GM12874 (cell line): ENCODE results near the gene TFF2.

ENCODE experiments used
- CTCF ChIP-seq: IDR thresholded peaks from 2 replicates; pipeline ENCODE4 v1.5.1; 2011; ENCODE audit warnings: low read depth, mild to moderate bottlenecking, control low read depth, low read length, moderate library complexity; ENCODE audit not compliant: insufficient read depth

The TFF2 gene

DNA sequence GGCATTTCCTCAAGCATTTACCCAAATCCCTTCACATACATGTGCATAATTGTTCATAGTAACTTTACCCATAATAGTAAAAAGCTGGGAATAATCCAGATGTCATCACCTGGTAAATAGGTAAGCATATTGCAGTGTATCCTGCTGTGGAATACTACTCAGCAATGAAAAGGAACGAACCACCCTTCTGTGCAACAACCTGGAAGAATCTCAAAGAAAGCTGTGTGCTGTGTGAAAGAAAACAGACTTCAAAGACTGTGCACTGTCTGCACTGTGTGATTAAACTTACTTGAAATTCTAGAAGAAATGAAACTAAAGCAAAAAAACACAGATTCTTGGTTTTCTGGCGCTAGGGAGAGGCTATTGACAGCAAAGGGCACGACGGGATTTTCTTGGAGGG is 13.5 kb downstream of the TFF2 start:
- no peak for TF ChIP-seq CTCF

DNA sequence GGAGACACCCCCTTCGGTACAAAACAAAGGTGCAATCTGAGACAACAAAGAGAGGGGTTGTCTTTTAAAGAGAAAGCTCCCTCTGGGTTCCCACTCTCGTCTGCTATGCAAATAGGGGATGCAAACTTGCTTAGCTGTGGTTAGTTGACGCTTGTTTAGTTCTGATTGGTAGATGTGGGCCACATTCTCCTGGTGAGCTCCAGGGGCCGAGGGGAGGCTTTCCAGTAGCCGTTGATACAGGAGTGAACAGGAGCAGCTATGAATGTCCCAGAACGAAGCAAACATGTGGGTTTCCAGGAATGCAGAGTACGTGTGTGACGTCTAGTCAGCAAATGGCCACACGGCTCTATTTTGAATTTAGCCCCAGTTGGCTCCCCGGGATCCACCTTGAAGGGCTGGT is 14.7 kb downstream of the TFF2 start:
- no peak for TF ChIP-seq CTCF

DNA sequence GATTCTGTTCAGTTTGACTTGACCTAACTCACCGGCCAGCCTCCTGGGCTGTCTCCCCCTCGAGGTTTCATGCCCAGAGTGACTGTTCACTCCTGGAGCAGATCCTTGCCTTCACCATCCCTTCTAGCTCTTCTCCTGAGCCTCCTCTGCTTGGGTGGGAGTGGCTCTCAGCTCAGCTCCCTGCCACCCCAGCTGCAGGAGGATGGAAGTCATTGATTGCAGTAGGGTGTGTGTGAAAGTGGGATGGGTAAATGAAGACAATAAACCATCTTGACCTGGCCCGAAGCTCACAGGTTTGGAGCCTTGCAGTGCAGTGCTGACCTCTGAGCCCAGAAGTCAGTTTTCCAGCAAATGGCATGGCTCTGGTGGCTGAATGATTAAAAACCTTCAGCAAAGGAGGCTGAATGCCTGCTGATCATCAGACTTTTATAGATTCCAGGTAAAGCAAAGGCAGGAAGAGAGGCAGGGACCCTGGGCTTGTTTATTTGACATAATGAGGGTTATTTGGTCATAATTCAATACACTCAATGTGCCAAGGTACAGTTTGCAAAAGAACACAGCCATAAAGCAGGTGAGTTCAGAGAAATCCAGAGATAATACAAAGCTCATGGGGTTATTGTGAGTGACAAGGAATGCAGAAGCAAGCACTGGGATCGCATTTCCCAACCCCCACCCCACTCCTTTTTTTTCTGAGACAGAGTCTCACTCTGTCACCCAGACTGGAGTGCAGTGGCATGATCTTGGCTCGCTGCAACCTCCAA is 18.1 kb downstream of the TFF2 start:
- TF ChIP-seq CTCF = no peak

- no peak for TF ChIP-seq CTCF
These were observed 19.1 kb downstream of the TFF2 start for GRCh38 chr21:42331660-42332059.

DNA sequence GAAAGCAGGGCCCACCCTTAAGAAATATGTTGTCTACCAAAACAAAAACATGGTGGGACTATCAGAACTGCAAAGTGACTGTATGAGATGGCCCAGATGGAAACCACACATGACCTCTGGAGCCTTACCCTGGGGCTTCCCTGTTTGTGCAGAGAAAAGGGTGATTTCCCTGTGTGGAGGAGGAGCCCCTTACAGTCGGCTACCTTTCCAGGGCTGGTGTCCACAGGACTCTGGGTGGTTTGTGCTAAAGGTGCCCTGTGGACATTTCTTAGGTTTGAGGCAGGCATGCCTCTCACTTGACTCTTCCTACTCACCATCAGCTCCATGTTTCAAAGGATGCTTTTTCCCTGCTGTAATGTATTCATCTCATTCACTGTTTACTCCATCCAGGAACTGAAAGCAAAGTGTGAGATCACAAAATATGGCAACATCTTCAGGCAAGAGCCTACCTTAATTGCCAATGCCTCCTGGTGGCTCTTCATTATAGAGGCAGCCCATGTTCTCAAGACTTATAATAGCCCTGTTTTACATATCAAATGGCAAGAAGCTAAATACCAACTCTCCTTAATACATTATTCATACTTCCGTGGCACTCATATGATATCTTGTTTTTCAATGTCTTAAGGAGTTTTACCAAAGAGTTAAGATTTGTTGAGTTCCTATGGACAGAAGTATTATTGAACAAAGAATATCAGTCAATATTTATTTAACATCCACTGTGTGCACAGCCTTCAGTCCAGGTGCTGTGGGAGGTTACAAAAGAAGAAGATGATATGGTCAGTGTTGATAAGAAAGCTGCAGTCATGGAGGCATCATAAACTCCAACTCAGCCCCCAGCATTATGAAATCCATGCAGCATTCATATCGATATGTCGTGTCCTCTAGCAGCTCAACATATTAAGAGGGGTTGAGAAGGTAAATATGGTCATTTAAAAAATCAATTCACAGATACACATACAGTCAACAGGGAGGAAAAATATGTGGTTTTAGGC is 20.1 kb downstream of the TFF2 start:
- TF ChIP-seq CTCF = no peak

GRCh38 chr21:42324896-42325295 is 25.9 kb downstream of the TFF2 start:
- no peak for TF ChIP-seq CTCF

DNA sequence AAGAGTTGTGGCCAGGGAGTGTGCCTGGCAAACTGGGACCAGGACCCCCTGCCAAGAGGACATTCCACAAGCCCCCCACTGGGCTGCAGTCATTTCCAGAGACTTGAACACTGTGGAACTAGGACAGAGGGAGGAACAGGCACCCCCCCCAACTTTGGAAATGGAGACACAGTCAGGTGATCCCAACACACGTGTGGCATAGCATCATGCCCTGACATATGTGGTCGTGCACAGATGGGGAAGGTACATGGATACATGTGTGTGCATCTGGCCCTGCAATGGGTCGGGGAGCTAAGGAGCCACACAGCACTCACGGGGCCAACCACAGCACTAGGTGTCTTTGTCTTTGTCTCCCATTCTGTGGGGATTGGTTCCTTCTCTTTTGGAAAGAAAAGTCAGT is 28.9 kb downstream of the TFF2 start:
- no peak for TF ChIP-seq CTCF
